HS-27A (cell line): ENCODE results near the gene KCNJ14.
A peak's percentile ranks its signal among the peaks of the same experiment; 100 is the strongest.
"Not testable (repeated sequence)": the region's sequence is repeated elsewhere in the genome, so short reads cannot be mapped to it uniquely, and the experiment has no call there.

Source experiments
- DNase-seq: peaks from one replicate; pipeline ENCODE4 v3.0.0-alpha.2; 2012; ENCODE audit warnings: low read depth, missing footprints

KCNJ14 gene

DNA sequence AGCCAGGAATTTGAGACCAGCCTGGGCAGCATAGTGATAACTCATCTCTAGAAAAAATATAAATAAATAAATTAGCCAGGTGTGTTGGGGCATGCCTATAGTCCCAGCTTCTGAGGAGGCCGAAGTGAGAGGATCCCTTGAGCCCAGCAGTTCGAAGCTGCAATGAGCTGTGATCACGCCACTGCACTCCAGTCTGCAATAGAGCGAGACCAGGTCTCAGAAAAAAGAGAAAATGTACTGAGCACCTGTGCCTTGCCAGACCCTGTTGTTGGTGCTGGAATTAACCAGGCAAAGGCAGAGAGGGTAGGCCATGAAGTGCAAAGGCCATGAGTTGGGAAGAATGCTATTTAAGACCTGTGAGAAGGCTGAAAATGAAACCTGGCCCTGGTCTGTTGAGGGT, 16.5 kb downstream of the KCNJ14 start:
- DNase-seq = no peak

DNA sequence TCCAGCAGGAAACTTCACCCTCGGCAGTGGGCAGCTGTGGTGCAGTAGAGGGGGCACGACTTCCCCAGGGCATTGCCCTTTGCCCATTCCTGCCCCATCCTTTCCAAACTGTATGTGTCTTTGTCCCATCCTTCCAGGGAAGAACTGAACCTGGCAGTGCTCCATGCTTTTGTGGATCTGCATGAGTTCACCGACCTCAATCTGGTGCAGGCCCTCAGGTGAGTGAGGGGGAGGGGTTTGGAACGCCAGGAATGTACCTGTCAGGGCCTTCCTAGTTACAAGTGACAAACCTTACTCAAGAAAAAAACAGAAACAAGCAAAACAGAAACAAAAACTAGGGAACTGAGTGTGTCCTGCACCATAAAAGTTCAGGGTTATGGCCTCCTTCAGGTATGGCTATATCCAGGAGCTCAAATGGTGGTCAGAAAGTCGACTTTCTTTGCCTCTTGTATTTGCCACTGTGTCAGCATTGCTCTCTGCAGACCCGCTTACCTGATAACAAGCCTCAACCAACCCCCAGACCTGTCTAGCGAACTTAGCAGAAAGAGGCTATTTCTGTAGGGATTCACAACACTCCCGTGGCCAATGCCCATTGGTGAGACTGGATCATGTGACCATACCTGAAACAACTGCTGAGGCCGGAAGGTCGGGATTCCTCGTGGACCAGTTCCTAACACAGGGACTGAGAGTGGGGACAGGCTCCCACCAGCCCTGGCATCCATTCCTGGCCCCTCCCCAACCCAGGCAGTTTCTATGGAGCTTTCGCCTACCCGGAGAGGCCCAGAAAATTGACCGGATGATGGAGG, 18.0 kb downstream of the KCNJ14 start:
- DNase-seq = no peak

DNA sequence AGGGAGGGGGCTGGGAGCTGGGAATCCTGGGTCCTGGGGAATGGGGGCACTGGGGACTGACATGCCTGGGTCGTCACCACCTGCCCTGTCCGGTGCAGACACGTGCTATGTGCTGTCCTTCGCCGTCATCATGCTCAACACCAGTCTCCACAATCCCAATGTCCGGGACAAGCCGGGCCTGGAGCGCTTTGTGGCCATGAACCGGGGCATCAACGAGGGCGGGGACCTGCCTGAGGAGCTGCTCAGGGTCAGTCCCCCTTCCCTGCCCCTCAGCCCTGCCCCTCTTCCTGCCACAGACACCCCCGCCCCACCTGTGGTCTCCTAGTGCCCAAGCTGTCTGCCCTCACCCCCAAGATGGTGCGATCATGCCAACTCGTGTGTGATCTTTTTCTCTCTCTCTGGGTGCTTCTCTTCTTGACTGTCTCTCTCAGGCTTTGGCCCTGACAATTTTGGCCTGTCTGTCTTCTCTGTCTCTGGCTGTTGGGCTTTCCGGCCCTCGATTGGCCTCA, 18.8 kb downstream of the KCNJ14 start:
- no peak for DNase-seq

DNA sequence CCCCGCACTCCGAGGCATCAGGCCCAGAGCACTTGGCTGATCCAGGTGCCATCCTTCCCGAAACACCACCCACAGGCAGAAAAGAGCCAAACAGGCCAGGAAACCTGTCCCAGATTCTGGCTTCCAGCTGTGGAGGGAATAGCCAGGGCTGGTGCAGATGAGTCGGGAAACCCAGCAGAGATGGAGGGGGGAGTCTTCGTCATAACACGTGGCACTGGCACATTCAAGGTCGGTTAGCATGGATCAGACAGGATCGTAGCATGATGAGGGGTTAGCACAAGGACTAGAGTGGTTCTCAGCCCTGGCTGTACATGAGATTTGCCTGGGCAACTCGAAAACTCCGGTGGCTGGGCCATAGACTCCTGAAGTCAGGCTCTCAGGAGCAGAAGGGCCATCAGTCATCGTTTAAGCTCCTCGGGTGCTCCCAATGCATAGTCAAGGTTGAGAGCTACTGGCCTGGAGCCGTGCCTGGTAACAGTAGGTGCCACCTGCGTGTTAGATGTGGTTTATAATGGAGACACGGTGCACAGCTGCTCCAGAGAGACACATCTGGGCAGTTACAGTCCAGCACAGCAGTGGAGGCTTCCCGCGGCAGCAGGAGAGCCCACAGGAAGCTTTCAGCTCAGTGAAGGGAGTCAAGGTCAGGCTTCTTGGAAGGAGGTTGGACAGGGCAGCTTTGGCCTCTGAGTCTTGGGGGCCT, 20.1 kb downstream of the KCNJ14 start:
- DNase-seq = no peak

DNA sequence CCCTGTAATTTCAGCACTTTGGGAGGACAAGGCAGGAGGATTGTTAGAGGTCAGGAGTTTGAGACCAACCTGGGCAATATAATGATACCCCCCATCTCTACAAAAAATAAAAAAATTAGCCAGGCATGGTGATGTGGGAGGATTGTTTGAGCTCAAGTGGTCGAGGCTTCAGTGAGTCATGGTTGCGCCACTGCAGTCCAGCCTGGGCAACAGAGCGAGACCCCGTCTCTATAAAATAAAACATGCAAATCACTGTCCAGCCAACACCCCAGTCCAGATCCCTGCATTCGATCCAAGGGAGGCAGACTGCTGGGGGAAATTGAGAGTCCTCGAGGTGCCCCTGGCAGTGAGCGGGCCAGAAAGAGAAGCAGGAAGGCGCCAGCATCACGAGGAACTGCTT, 20.8 kb downstream of the KCNJ14 start:
- DNase-seq = no peak

DNA sequence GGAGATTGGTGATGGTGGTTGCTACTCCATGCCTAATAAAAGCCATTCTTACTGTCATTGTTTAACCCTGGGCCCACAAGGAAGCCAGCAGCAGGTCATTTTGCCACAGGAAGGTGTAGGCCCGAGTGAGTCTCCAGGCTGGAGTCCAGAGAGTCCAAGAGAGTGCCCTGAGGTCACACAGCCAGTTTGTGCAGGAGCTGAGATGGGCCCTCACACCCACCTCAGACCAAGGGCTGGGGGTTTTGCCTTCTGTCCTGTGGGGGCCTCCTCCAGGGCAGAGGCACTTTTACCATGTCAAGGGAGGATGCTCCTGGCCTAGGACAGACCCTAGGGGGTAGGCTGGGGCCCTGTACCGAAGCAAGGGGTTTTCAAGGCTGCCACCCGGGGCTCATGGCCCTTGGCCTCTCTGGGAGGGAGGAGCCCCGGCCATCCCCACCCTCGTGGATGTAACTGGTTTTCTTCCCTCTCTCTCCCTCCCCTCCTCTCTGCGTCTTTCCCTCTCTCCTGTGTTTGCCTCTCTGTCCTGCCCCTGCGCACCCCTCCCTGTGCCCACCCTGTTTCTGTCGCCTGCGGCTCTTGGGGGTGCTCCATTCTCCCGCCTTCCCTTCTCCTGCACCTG, 21.8 kb downstream of the KCNJ14 start:
- no peak for DNase-seq

DNA sequence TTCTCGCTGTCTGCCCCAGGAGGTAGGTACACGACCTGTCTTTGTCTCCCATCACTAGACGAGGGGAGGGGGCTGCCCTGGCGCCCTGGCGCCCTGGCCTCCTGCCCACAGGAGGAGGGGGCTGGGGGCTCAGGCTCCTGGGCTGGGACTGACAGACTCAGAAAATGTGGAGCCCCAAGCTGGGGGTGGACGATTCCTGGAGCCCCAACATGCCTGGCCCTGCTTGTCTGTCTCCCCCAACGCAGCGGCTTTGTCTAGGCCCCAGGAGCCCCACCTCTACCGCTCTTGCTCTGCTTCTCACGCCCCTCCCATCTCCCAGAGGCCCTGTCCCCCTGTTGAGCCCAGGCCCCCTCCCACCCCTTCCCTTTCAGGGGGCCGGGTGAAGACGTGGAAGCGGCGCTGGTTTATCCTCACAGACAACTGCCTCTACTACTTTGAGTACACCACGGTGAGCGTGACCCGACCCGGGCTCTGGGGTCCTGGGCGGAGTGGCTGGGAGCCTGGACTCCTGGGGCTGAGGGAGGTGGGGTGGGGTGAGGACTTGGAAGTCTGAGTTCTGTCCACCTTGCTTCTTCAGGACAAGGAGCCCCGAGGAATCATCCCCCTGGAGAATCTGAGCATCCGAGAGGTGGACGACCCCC, 22.4 kb downstream of the KCNJ14 start:
- DNase-seq = no peak

DNA sequence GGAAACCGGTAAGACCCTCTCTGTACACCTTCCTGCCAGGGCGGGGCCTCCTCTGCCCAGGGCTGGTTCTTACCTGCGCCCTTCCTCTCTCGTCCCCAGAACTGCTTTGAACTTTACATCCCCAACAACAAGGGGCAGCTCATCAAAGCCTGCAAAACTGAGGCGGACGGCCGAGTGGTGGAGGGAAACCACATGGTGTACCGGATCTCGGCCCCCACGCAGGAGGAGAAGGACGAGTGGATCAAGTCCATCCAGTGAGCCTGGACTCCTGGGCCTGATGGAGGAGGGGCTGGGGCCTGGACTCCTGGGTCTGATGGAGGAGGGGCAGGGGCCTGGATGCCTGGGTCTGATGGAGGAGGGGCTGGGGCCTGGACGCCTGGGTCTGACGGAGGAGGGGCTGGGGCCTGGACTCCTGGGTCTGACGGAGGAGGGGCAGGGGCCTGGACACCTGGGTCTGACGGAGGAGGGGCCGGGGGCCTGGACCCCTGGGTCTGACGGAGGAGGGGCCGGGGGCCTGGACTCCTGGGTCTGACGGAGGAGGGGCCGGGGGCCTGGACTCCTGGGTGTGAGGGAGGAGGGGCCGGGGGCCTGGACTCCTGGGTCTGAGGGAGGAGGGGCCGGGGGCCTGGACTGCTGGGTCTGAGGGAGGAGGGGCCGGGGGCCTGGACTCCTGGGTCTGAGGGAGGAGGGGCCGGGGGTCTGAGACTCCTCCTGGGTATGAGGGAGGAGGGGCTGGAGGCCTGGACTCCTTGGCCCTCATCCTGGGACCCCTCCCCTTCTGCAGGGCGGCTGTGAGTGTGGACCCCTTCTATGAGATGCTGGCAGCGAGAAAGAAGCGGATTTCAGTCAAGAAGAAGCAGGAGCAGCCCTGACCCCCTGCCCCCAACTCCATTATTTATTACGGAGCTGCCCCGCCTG, 23.2 kb downstream of the KCNJ14 start:
- no peak for DNase-seq

DNA sequence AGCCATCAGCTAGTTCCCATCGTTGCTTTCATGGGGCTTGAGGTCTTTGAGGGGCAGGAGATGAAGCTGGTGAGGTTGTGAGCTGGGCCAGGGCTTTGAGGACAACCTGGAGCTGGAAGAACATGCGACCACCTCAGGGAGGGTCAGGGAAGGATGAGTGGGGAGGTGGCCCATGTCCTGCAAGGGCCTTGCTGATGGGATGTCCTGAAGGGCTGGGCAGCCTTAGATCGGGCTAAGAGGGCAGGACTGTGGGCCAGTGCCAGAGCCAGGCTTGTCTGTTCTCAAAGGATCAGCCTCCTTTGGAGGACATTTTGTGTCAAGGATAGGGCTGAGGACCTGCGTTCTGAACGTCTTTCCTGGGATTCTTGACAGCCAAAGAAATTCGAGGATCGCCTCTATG, 24.3 kb downstream of the KCNJ14 start:
- DNase-seq = no peak

DNA sequence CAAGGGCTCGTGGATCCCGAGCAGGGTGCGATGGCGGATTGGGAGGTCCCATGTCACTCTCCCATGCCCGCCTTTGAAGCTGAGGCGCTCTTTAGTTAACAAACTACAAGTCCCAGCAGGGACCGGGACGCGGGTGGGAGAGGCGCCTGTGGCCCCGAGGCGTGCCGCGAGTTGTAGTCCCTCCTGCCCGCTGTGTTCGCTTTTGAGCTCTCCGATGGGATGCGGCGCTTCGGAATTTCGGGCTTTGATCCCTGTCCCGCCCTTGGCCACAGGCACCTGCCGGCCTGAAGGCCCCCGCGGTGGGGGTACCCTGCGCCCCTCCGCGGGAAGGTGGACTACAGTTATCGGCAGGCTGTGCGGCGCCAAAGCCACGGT, 24.8 kb downstream of the KCNJ14 start:
- DNase-seq = no peak

DNA sequence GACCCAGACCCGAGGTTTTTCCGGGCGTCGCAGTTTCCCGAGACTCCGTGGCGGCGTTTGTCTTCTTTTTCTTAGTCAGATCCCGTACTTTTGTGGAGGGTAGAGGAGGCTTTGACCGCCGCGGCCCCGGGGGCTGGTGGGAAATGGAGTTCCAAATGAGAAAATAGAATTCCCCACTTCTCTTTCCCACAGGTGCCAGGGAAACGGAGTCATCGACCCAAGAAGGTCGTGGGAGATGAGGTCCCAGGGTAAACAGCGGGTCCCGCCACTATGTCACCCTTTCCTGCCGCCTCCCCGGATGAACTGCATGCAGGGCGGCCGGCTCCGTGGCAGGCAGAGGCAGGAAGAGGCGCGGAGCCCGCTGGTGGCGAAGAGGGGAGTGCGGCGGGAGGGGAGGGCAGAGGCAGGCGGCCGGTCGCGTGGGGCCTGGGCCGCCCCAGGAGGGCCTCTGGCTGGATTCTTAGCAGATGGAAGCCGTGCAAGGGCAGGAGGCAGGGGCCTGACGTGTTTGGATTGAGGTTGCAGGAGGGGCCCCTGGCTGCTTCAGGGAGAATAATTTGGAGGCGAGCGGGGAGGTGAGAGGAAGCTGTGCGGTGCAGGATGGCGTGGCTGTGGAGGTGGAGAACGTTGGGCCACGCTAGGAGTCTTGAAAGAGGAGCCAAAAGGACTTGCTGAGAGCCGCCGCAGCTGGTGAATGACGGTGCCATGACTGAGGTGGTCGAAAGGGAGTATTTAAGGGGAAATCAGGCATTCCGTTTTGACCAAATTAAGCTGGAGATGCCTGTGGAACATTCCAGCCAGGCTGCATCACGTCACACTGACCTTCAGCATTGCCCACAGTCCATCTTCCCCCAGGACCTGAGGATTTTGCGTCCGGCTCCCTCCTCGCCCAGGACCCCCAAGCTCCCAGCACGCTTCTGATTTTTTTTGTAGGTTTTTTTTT, 25.5 kb downstream of the KCNJ14 start:
- no peak for DNase-seq

DNA sequence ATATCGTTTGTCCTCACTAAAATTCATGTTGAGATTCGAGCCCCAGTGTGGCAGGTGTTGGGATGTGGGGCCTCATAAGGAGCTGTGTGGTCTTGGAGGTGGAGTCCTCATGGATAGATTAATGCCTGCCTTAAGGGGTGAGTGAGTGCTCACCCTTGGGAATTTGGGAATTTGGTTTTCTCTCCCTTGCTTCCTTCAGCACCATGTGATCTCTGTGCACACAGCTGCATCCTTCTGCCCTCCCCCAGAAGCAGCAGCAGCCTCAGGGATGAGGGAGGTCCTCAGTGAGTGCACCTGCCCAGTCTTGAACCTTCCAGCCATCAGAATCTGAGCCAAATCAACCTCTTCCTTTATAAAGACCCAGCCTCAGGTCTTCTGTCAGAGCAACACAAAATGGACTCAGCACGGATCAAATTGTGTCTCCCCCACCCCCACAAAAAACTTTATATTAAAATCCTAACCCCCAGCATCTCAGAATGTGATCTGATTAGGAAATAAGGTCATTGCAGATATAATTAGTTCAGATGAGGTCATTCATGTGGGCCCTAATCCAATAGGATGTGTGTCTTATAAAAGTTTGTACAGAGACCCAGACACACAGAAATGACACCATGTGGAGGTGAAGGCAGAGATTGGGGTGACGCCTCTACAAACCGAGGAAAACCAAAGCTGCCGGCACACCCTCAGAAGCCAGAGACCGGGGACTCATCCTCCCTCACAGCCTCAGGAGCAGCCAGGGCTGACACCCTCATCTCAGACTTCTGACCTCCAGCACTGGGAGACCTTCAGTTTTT, 26.7 kb downstream of the KCNJ14 start:
- no peak for DNase-seq

DNA sequence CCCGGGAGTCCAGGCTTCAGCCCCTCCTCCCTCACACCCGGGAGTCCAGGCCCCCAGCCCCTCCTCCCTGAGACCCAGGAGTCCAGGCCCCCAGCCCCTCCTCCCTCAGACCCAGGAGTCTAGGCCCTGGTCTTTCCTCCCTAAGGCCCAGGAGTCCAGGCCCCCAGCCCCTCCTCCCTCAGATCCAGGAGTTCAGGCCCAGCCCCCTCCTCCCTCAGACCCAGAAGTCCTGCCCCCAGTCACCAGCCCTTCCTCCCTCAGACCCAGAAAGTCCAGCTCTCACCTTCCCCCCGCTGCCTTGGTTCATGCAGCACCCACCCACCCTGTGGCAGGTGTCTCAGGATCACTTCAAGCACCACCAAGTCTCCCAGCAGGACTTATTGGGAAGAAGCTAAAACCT, 27.9 kb downstream of the KCNJ14 start:
- DNase-seq = no peak

DNA sequence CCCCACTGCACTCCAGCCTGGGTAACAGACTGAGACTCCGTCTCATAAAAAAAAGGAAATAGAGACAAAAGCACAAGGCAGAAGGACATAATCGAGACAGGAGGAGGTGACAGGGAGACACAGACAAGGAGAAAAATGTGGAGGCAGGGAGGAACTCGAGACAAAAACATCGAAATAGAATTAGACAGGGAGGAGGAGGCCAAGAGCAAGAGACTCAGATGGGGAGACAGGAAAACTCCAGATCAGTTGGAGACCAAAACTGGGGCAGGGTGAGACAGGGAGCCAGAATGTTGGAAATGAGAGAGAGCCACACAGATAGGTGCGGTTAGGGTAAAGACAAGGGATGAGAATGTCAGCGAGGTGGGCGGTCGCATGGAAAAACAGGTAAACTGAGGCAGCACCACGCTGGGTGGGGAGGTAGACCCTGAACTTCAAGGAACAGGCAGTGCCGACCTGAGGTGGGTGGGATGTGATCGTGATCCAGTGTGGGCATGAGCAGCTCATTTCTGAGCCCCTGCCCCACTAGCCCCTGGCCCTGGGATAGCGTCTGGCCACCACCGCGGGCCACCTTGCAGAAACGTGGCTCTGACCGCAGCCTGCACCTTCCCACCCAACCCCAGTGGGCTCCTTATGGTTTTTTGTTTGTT, 29.0 kb downstream of the KCNJ14 start:
- DNase-seq = no peak

DNA sequence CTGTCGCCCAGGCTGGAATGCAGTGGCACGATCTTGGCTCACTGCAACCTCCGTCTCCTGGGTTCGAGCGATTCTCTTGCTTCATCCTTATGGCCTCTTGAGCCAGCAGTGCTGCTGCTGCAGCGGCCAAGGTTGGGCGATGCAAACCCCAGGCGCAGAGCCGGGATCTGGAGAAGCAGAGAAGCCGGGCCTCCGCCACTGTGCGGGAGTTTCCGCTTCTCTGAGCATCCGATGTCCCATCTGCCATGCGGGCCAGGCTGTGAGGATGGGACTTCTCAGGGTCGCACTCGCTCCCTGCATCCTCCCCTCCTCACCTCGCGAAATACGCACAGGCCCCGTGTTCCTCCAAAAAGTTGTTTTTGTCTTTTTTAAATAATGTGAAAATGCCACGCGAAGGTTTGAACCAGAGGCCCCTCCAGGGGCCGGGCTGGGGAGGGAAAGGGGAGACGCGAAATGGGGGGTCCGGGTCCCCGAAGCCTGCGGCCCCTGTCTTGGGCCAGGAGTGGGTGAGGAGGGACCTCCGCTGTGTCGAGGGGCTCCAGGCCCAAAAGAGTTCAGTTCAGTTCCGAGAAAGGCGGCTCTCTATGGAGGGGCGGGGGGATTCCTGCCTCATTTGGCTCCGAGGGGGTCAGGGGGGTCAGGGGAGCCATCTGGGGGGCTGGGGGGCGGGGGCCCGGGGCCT, 29.7 kb downstream of the KCNJ14 start:
- no peak for DNase-seq

DNA sequence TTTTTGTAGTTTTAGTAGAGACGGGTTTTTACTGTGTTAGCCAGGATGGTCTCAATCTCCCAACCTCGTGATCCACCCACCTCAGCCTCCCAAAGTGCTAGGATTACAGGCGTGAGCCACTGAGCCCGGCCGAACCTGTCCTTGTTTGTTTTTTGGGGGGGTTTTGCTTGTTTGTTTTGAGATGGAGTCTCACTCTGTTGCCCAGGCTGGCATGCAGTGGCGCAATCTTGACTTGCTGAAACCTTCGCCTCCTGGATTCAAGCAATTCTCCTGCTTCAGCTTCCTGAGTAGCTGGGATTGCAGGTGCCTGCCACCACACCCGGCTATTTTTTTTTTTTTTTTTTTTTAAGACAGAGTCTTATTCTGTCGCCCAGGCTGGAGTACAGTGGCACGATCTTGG, 31.3 kb downstream of the KCNJ14 start:
- DNase-seq = not testable (repeated sequence)

DNA sequence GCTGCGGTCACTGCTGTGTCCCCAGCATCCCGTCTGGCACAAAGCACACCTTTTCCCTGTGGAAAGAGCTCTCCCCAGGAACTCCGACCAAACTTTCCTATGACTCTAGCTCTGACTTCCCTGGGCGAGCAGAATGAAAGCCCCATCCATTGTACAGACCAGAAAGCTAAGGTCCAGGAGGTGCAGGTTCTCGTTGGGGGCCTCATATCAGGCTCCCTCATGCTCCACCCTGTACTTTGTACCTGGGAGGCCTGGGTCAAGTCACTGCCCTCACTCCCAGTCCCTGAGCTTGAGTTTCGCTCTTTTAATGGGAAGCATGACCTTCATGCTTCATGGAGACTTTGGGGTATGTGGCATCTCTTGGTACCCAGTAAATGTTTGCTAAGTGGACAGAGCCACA, 32.2 kb downstream of the KCNJ14 start:
- DNase-seq = no peak

DNA sequence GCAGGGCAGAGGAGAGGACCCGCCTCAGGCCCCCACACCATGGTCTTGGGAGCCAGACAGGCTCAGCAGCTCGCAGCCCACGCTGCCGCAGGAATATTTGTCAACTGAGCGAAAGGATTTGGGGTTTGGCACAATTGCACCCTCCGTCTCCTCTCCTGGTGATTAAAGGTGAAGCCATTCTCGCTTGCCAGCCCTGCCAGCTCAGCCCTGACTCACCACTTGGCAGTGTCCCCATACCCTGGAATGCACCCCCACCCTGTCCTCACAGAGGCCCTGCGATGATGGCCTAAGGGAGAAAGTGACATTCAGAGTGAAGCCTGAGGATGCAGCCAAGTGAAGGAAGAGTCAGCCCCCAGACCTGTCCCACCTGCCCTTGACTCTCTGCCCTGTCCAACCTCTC, 32.6 kb downstream of the KCNJ14 start:
- peak; percentile 95 for DNase-seq
